B cell (primary cell): ENCODE data around the gene MSGN1. TPM values are rescaled to one million over a fixed set of nuclear protein-coding genes. Genes with fewer than 3 reads are reported as not detected.

Experiments
- ATAC-seq: fragments of 200-7000 bp; cut with Tn5 transposase; one replicate; pipeline ENCODE4 v1.10.0; 2021; ENCODE audit warnings: low read depth, mild to moderate bottlenecking, moderate number of reproducible peaks, moderate library complexity
- CTCF ChIA-PET: fragments of 350-600 bp; sonication (Branson Sonifier 250); formaldehyde crosslinking; loops from one replicate; lab custom pipeline; 2021; ENCODE audit warnings: antibody characterized with exemption, inconsistent platforms; lab: Charles Lee
- POLR2A ChIA-PET: fragments of 350-600 bp; sonication (Branson Sonifier 250); formaldehyde crosslinking; loops from one replicate; lab custom pipeline; 2021; ENCODE audit warnings: antibody characterized with exemption; lab: Charles Lee
- DNase-seq: peaks from one replicate; pipeline ENCODE4 v3.0.0; 2013
- H2AFZ ChIP-seq: 2 replicates; pipeline ENCODE4 v1.6.1; 2012; ENCODE audit warnings: mild to moderate bottlenecking, low read depth, low read length; ENCODE audit not compliant: insufficient read depth, poor library complexity, severe bottlenecking
- H3K27ac ChIP-seq, 2 donors: 1 replicate in 1 of 2; 2 replicates in 1 of 2; pipeline ENCODE4 v1.5.1; 2012 to 2013; ENCODE audit warnings: low read length in 2 of 2, mild to moderate bottlenecking in 2 of 2, moderate library complexity in 1 of 2
- H3K27me3 ChIP-seq, 4 experiments: fragments of 200-600 bp in 1 of 4; sonication (generic) in 1 of 4; replicated peaks in 1 of 4; 1 replicate in 2 of 4; 2 replicates in 2 of 4; pipeline versions ENCODE4 v1.6.1 to v1.7.0; 2013 to 2016; ENCODE audit warnings: low read length in 3 of 4, mild to moderate bottlenecking in 2 of 4, mixed read lengths in 1 of 4, moderate library complexity in 1 of 4; ENCODE audit not compliant: insufficient read depth in 4 of 4, control insufficient read depth in 3 of 4; ENCODE audit errors: control extremely low read depth in 1 of 4
- H3K36me3 ChIP-seq, 2 experiments: replicated peaks in 1 of 2; 1 replicate in 1 of 2; 2 replicates in 1 of 2; pipeline versions ENCODE4 v1.6.1 to v1.7.1; 2013; ENCODE audit warnings: low read length in 1 of 2; ENCODE audit not compliant: insufficient read depth in 2 of 2, control insufficient read depth in 1 of 2; ENCODE audit errors: control extremely low read depth in 1 of 2, extremely low read depth in 1 of 2
- H3K4me1 ChIP-seq, 2 donors: fragments of 200-600 bp in 1 of 2; sonication (generic) in 1 of 2; 1 replicate in 1 of 2; 2 replicates in 1 of 2; pipeline versions ENCODE4 v1.5.1 to v1.6.1; 2013 to 2017; ENCODE audit warnings: low read length in 2 of 2; ENCODE audit not compliant: control insufficient read depth in 2 of 2, insufficient read depth in 2 of 2
- H3K4me2 ChIP-seq: replicated peaks from 2 replicates; pipeline ENCODE3; 2012; ENCODE audit warnings: mild to moderate bottlenecking, low read depth, low read length; ENCODE audit not compliant: poor library complexity, severe bottlenecking
- H3K4me3 ChIP-seq, 5 experiments: fragments of 200-600 bp in 1 of 5; sonication (generic) in 1 of 5; 1 replicate in 3 of 5; 2 replicates in 2 of 5; pipeline versions ENCODE4 v1.5.1 to v1.7.0; 2011 to 2016; ENCODE audit warnings: low read length in 4 of 5, mild to moderate bottlenecking in 4 of 5, low read depth in 2 of 5, control low read depth in 1 of 5, moderate library complexity in 1 of 5; ENCODE audit not compliant: insufficient read depth in 1 of 5; ENCODE audit errors: control extremely low read depth in 1 of 5, extremely low read depth in 1 of 5
- H3K79me2 ChIP-seq: fragments of 200-600 bp; sonication (generic); one replicate; pipeline ENCODE4 v1.6.0; 2016; ENCODE audit warnings: low read length; ENCODE audit not compliant: control insufficient read depth, insufficient read depth
- H3K9ac ChIP-seq: fragments of 200-600 bp; sonication (generic); 2 replicates; pipeline ENCODE4 v1.6.1; 2017; ENCODE audit warnings: mild to moderate bottlenecking, low read length, moderate library complexity
- H3K9me3 ChIP-seq, 3 donors: one replicate each; pipeline versions ENCODE4 v1.6.1 to v1.7.1; 2013; ENCODE audit warnings: low read length in 2 of 3; ENCODE audit not compliant: control insufficient read depth in 2 of 3, insufficient read depth in 1 of 3; ENCODE audit errors: control extremely low read depth in 1 of 3
- H4K20me1 ChIP-seq: 2 replicates; pipeline ENCODE4 v1.6.0; 2012; ENCODE audit warnings: mild to moderate bottlenecking, low read length; ENCODE audit not compliant: insufficient read depth, control insufficient read depth, poor library complexity, severe bottlenecking
- H3K27ac Mint-ChIP-seq: one replicate; pipeline ENCODE4 v1.8.0; 2021; ENCODE audit warnings: mixed read lengths
- H3K27me3 Mint-ChIP-seq: one replicate; pipeline ENCODE4 v1.8.0; 2021; ENCODE audit warnings: mixed read lengths
- H3K4me1 Mint-ChIP-seq: one replicate; pipeline ENCODE4 v1.8.0; 2021; ENCODE audit warnings: mixed read lengths
- H3K4me3 Mint-ChIP-seq: one replicate; pipeline ENCODE4 v1.8.0; 2021; ENCODE audit warnings: mixed read lengths
- H3K9me3 Mint-ChIP-seq: one replicate; pipeline ENCODE4 v1.8.0; 2022; ENCODE audit warnings: mixed read lengths; ENCODE audit not compliant: insufficient read depth
- CTCF ChIP-seq: fragments of 200-600 bp; IDR thresholded peaks from one replicate; pipeline ENCODE4 v1.8.0; 2022; ENCODE audit warnings: antibody characterized with exemption, mild to moderate bottlenecking
- EZH2 ChIP-seq: IDR thresholded peaks from 2 replicates; pipeline ENCODE4 v1.6.1; 2012; ENCODE audit warnings: borderline replicate concordance, low read depth, mild to moderate bottlenecking, moderate library complexity, low read length; ENCODE audit not compliant: insufficient read depth, poor library complexity, severe bottlenecking
- WGBS: methylation state at CpG from one replicate; pipeline ENCODE4 v1.1.5; 2013; ENCODE audit warnings: missing lambda C conversion rate; ENCODE audit not compliant: insufficient coverage; 5-methylcytosine and 5-hydroxymethylcytosine counted together
- intact Hi-C: fragments of 100-400 bp; cut with micrococcal nuclease; formaldehyde crosslinking; loops from one replicate; pipeline ENCODE4 v1.10.0; 2022
- polyA plus RNA-seq: library from polyadenylated mRNA; depleted of rRNA; stranded (reverse); fragments of >200 nt; gene quantifications from 2 replicates; pipeline ENCODE4 v1.2.3, GENCODE V29; 2012
- total RNA-seq, 2 donors: library from RNA; stranded (reverse); fragments of 120-200 nt in 1 of 2; gene quantifications; 1 replicate in 1 of 2; 2 replicates in 1 of 2; pipeline versions ENCODE4 v1.2.3 to v1.2.4, GENCODE V29; 2013 to 2022

Gene MSGN1
- total and polyA plus RNA-seq, 2 donors (not counting 1 experiment from before 2014, with no cell fraction given), result not detected

GRCh38 chr2:17813742-17814473 is 2.4 kb upstream of the MSGN1 start:
- Histone ChIP-seq H3K79me2 (no peaks in the 10 kb centered on the region), H3K9me3 (peaks cover 0 to 4% (median 0%) of the 10 kb centered on the region in 3 donors), H3K4me2 (peak overlapping the region; percentile 56), H4K20me1 (no peaks in the 10 kb centered on the region), H2AFZ (peak overlapping the region; percentile 48), H3K27ac (peak overlapping the region; percentile 84 to 90), H3K27me3 (no peaks in the 10 kb centered on the region), H3K9ac (peak overlapping the region; percentile 33), H3K36me3 (no peaks in the 10 kb centered on the region), H3K4me1 (peaks cover 30 to 35% of the 10 kb centered on the region in 2 donors), H3K4me3 (peak overlapping the region in 1 of 5 experiments; percentile 27)
- H3K27ac Mint-ChIP-seq, result peak overlapping the region; percentile 92
- peak; percentile 74 for DNase-seq
- intact Hi-C loops, result loop anchor here (1.0 kb wide), 3 partner anchors 10 to 61 kb away; partner anchors contain the start of gene SMC6
- no peaks in the 10 kb centered on the region for H3K9me3 Mint-ChIP-seq
- 0% methylated on average over 2 of the region's 5 CpGs for WGBS
- CTCF ChIA-PET, result interaction anchor here (1.0 to 2.6 kb wide), 9 partner anchors 9 to 67 kb away, joined by 3 to 15 read pairs (median 4); no protein-coding TSS in a partner anchor
- ATAC-seq, result peak; percentile 80
- H3K4me3 Mint-ChIP-seq, result peak overlapping the region; percentile 81
- POLR2A ChIA-PET, result interaction anchor here (1.5 to 3.2 kb wide), 3 partner anchors 9 to 60 kb away, joined by 11 to 39 read pairs (median 14); partner anchors contain the start of genes GEN1 and SMC6
- peaks cover 60% of the 10 kb centered on the region for H3K4me1 Mint-ChIP-seq
- TF ChIP-seq CTCF, result no peak
- TF ChIP-seq EZH2, result no peak
- H3K27me3 Mint-ChIP-seq, result no peaks in the 10 kb centered on the region

- Histone ChIP-seq H3K27me3 (no peaks in the 10 kb centered on the region), H3K36me3 (no peaks in the 10 kb centered on the region), H3K4me3 (peak overlapping the region in 1 of 5 experiments; percentile 27), H3K27ac (peak overlapping the region; percentile 84 to 90), H3K4me1 (peaks cover 30 to 35% of the 10 kb centered on the region in 2 donors), H3K9me3 (peaks cover 0 to 4% (median 0%) of the 10 kb centered on the region in 3 donors), H3K79me2 (no peaks in the 10 kb centered on the region), H3K4me2 (no peak overlapping the region), H4K20me1 (no peaks in the 10 kb centered on the region), H3K9ac (no peak overlapping the region), H2AFZ (no peak overlapping the region)
- Mint-ChIP-seq H3K9me3 (no peaks in the 10 kb centered on the region), H3K4me3 (peak overlapping the region; percentile 81), H3K27me3 (no peaks in the 10 kb centered on the region), H3K4me1 (peaks cover 60% of the 10 kb centered on the region), H3K27ac (peak overlapping the region; percentile 92)
- POLR2A ChIA-PET, result interaction anchor here (1.6 to 3.2 kb wide), 2 partner anchors 10 to 61 kb away, joined by 14 to 39 read pairs; partner anchors contain the start of genes GEN1 and SMC6
- CTCF ChIA-PET, result interaction anchor here (1.8 to 2.9 kb wide), 2 partner anchors 9 to 34 kb away, joined by 5 to 9 read pairs; no protein-coding TSS in a partner anchor
- no peak for ATAC-seq
- TF ChIP-seq CTCF (no peak), EZH2 (no peak)
- DNase-seq, result no peak
- intact Hi-C loops, result no loop called here
- no CpG with 5 or more reads among the region's 1 CpG for WGBS
Measured at GRCh38 chr2:17814601-17815000, 1.7 kb upstream of the MSGN1 start.
